ENCODE results near the gene MKNK2. TPM values are rescaled to one million over a fixed set of nuclear protein-coding genes. Genes with fewer than 3 reads are reported as not detected.
"Not testable (repeated sequence)": the region's sequence is repeated elsewhere in the genome, so short reads cannot be mapped to it uniquely, and the experiment has no call there.

Gene MKNK2
- total RNA-seq, 1 experiment from 2014 or later = 33.9 TPM

- DNase-seq (ENCODE audit: low spot score) = no peak
Measured at GRCh38 chr19:2044709-2045500, 6.1 kb downstream of the MKNK2 start.

DNA sequence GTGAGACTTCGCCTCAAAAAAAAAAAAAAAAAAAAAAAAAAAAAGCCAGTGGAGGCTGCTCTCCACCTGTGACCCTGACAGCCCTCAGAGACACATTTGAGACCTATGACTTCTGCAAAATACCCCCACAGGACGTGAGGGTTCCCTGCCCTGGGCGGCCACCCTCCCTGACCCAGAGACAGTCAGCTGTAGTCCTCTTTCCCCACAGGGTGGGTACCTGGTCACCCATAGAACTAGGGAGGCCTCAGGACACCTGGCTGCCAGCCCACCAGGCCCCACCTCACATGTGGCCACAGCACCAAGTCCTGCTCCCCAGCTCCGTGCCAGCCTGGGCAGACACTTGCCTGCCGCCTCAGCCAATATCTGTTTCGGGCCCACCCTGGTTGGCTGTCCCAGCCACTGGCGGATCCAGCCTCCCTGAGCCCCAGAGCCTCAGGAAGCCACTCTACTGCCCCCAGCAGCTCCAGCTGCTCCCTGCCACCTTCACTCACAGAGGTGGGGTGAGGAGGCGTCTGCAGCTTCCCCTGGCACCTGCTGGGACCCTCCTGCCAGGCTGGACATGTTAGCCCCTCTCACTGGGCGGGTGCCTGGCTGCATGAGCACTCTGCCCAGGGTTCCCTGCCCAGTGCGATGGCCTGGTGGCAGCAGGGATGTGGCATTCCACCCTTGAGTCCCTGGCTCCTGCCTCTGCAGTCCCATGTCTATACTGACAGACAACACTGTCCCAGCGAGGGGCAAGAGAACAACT lies 6.9 kb downstream of the MKNK2 start:
- DNase-seq (ENCODE audit: low spot score) = no peak

DNA sequence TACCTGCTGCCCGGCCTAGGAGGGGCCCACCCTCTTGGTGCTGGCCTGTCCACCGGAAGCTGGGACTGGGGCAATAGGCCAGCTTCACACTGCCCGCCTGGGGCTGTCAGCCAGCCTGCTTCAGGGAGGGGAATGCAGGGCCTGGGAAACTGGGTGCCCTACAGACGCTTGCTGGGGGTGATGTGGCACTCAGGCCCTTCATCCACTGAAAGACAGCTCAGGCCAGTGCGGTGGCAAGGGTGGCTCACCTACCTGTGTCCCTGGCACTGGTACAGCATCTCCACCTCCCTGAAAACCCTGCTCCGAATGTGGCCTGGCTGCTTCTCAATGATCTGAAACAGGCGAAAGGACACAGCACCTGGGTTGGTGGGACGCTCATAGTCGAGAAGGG lies 7.8 kb downstream of the MKNK2 start:
- no peak for DNase-seq (ENCODE audit: low spot score)

DNA sequence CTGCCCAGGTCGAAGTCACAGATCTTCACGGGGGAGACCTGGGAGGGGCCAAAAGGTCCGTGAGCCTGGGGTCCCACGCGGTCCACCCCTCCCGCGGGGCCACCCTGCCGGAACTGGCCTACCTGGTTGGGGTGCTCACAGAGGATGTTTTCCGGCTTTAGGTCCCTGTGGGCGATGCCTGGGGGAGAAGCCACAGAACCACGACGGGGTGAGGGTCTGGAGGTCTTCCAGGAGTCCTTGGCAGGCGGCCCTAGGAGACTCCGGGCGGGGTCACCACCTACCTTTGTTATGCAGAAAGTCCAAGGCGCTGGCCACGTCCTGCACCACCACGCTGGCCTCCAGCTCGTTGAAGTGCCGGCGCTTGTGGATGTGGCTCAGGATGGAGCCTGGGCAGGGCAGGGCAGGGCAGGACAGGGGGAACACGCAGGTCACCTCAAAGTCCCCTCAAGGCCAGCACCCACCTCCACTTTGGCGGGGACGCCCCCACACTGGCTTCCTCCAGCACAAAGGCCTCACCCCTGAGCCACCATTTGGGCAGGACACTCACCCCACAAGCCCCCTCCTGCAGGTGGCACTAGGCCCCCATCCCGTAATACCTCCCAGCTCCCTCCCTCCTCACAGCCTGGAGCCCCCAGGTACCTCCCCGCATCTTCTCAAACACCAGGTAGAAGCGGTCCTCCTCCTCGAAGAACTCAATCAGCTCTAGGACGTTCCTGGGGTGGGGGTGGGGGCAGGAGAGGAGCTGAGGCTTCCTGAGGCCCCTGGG lies 8.4 kb downstream of the MKNK2 start:
- no peak for DNase-seq (ENCODE audit: low spot score)

GRCh38 chr19:2041683-2042484 lies 9.2 kb downstream of the MKNK2 start:
- DNase-seq (ENCODE audit: low spot score) = no peak

DNA sequence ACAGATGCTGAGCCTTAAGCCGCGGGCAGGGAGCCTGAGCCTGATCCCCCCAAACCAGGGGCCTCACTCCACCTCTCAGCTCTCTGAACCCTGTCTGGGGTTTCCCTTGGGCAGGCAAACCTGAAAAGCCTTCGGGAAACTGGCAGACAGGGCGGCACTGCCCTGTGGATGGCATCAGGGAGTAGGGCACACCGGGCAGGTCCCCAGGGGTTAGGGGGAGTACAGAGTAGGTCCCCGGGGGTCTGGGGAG lies 9.7 kb downstream of the MKNK2 start:
- no peak for DNase-seq (ENCODE audit: low spot score)

DNA sequence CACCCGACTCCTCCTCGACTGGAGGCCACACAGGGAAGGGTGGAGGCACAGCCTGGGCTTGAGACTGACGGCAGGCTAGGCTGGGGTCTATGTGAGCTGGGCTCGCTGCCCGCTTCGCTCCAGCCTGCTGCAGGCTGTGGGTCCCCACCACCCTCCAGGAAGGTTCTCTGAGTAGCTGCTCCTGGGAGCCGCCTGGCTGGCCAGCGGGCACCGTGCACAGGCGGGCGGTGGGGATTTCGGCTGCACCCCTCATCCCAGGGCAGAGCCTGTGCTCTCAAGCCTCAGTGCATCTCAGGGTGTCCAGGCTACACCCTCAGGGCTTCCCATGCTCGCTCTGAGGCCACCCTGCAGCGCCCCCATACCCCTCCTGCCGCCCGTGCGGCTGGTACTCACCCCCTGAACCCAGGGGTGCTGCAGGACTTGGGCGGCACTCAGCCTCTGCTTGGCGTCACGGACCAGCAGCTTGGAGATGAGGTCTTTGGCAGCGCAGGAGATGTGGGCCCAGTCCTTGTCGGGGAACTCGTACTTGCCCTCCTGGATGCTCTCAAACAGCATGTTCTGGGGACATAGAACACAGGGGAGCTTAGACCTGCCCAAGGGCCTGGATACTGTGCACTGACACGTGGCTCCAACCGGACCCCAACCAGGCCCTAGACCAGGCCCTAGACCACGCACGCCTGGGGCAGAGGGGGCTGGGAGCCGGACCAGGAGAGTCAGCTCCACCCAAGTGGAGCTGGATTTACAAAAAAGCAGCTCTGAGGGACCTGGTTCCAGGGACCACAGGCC lies 10.2 kb downstream of the MKNK2 start:
- no peak for DNase-seq (ENCODE audit: low spot score)

DNA sequence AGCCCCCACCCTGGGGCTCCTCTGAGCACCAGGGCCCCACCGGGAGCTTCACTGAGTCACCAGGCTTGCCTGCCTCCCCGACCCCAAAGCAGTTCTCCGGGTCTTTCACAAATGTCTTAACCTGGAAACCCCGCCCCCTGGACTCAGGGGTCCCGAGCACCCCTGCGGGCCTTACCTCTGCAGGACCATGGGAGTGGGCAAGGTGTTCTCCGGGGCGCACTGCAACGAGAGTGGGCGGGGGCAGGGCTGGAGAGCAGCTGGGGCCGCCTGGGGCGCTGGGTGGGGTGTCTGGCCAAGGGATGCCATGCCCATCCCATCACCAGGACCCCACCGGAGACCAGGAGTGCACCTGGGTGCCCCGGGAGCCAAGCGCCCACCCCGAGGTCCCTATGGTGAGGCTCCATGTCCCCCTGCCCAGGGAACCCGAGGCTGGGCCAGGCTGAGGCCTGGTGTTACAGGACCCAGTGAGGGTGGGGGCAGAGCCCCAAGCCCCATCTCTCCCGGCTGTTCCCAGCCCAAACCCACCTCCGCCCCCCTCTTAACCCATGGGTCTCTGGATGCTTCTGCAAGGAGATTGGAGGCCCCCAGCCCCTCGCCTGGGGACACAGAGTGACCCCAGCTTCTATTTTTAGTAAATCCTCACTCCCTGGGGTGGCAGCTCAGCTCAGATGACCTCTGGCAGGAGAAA lies 10.9 kb downstream of the MKNK2 start:
- no peak for DNase-seq (ENCODE audit: low spot score)

GRCh38 chr19:2039089-2039958 lies 11.7 kb downstream of the MKNK2 start:
- DNase-seq (ENCODE audit: low spot score) = no peak

GRCh38 chr19:2038284-2039088 lies 12.6 kb downstream of the MKNK2 start:
- no peak for DNase-seq (ENCODE audit: low spot score)

- DNase-seq (ENCODE audit: low spot score) = no peak
Measured at GRCh38 chr19:2037651-2038255, 13.3 kb downstream of the MKNK2 start.

- DNase-seq (ENCODE audit: low spot score) = no peak
Measured at GRCh38 chr19:2036424-2036823, 14.6 kb downstream of the MKNK2 start.

- no peak for DNase-seq (ENCODE audit: low spot score)
Measured at GRCh38 chr19:2035590-2035991, 15.5 kb downstream of the MKNK2 start.

GRCh38 chr19:2034729-2035589 lies 16.1 kb downstream of the MKNK2 start:
- DNase-seq (ENCODE audit: low spot score) = no peak

- DNase-seq (ENCODE audit: low spot score) = not testable (repeated sequence)
Measured at GRCh38 chr19:2034253-2034652, 16.8 kb downstream of the MKNK2 start.

- no peak for DNase-seq (ENCODE audit: low spot score)
Measured at GRCh38 chr19:2033825-2034159, 17.3 kb downstream of the MKNK2 start.

DNA sequence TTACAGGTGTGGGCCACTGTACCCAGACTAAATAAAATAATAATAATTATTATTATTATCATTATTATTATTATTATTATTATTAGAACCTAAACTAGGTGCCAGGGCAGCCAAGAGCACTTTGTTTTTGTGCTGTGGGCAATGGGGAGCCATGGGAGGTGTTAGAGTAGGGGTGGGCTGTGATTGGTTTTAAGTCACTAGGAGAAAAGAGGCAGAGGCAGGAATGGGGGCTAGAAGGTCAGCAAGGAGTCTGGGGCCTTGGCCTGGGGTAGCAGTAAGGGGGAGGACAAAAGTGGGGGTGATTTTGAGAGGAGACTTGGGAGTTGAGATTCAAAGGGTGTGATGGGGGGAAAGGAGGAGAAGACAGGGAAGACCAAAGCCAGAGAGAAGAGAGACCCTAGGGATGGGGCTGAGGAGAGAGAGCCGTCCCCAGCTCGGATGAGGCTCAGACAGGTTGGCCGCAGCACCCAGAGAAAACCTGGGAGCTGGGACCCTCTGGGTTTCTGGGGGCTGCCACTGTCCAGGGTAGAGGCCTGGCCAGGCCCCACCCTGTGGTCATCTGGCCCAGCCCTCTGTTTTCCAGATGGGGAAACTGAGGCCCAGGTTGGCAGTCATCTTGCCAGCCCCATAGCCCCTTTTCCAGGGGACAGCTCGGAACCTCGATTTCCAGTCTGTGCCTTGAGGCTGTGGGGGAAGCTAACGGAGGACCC lies 17.8 kb downstream of the MKNK2 start:
- DNase-seq (ENCODE audit: low spot score) = no peak
